ENCODE measurements around the gene RPS18.

- TF ChIP-seq, protein P1, sequence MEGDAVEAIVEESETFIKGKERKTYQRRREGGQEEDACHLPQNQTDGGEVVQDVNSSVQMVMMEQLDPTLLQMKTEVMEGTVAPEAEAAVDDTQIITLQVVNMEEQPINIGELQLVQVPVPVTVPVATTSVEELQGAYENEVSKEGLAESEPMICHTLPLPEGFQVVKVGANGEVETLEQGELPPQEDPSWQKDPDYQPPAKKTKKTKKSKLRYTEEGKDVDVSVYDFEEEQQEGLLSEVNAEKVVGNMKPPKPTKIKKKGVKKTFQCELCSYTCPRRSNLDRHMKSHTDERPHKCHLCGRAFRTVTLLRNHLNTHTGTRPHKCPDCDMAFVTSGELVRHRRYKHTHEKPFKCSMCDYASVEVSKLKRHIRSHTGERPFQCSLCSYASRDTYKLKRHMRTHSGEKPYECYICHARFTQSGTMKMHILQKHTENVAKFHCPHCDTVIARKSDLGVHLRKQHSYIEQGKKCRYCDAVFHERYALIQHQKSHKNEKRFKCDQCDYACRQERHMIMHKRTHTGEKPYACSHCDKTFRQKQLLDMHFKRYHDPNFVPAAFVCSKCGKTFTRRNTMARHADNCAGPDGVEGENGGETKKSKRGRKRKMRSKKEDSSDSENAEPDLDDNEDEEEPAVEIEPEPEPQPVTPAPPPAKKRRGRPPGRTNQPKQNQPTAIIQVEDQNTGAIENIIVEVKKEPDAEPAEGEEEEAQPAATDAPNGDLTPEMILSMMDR (IDR thresholded peaks at IDR 0.05): no peak
- TF ChIP-seq POLR2A (IDR thresholded peaks at IDR 0.05): no peak
Measured at GRCh38 chr6:33286946-33287914, 15.4 kb downstream of the RPS18 start.

Measured in adrenal gland (tissue), 5 donors.